Mesodermal cell (in vitro differentiated cells): Measurements from ENCODE around the gene RNF151.

Experiments
- H3K27ac ChIP-seq: 2 replicates; pipeline ENCODE4 v1.7.0; 2013; ENCODE audit warnings: mild to moderate bottlenecking, low read depth, low read length, moderate library complexity; ENCODE audit not compliant: severe bottlenecking
- H3K36me3 ChIP-seq: 2 replicates; pipeline ENCODE4 v1.7.1; 2013; ENCODE audit warnings: mild to moderate bottlenecking, low read length, moderate library complexity; ENCODE audit not compliant: control insufficient read depth, insufficient read depth
- H3K4me1 ChIP-seq: one replicate; pipeline ENCODE4 v1.7.1; 2013; ENCODE audit warnings: mild to moderate bottlenecking, low read length; ENCODE audit not compliant: insufficient read depth, control insufficient read depth, poor library complexity, severe bottlenecking
- H3K4me3 ChIP-seq: 2 replicates; pipeline ENCODE4 v1.7.0; 2013; ENCODE audit warnings: low read length, control low read depth, mild to moderate bottlenecking; ENCODE audit not compliant: insufficient read depth, poor library complexity, severe bottlenecking; ENCODE audit errors: extremely low read depth
- H3K9me3 ChIP-seq: 2 replicates; pipeline ENCODE4 v1.7.1; 2013; ENCODE audit warnings: mild to moderate bottlenecking, low read length, moderate library complexity; ENCODE audit not compliant: control insufficient read depth
- WGBS, 2 experiments: methylation state at CpG; one replicate each; pipeline ENCODE4 v1.1.5; 2013; ENCODE audit warnings: missing lambda C conversion rate in 2 of 2; ENCODE audit not compliant: insufficient coverage in 2 of 2; 5-methylcytosine and 5-hydroxymethylcytosine counted together

The RNF151 gene

DNA sequence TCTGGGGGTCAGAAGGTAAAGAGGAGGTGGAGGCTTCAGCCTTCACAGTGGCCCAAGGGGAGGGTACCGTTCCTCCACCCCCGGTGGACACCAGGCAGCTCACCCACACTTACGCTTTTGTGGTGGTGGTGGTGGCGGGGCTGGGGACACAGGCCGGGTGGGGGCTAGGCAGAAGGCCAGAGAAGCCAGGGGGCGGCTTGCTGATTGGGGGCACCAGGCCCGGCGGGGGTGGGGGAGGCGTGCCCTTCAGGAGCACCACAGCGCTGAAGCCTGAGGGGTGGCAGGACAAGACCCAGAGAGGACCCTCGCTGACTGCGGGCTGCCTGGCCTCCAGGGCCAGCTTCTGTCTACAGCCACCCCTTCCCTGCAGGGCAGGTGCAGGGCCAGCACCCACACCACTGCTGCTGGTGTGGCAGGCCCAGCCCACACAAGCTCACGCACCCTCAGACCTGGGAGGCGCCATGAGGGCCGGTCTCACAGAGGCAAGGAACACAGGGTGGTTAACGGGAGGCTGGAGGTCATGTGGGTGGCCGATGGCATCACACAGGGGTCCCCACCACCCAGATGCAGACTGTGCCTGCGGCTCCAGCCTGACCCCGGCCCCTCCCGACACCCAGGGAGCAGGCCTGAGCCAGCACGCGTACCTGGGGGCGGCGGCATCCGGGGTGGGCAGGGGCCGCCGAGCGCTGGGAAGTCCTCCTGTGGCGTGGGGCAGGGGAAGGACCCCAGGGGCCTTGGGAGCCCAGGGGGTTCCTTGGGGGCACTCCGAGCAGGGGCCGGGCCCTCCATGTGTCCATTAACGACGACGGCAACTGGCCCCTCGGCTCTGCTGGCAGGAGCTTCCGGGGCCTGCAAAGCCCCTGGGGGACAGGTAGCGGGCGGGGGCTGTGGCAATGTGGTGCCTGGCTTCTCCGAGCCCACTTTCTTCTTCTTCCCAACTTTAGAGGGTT lies 32.5 kb downstream of the RNF151 start:
- H3K4me3 ChIP-seq: no peak overlapping the region
- WGBS, 2 experiments: 93 to 97% methylated on average over 32 to 36 of the region's 39 CpGs
- no peak overlapping the region for H3K27ac ChIP-seq
- no peaks in the 10 kb centered on the region for H3K9me3 ChIP-seq
- H3K4me1 ChIP-seq: peaks cover 5% of the 10 kb centered on the region
- peaks cover 73% of the 10 kb centered on the region for H3K36me3 ChIP-seq

DNA sequence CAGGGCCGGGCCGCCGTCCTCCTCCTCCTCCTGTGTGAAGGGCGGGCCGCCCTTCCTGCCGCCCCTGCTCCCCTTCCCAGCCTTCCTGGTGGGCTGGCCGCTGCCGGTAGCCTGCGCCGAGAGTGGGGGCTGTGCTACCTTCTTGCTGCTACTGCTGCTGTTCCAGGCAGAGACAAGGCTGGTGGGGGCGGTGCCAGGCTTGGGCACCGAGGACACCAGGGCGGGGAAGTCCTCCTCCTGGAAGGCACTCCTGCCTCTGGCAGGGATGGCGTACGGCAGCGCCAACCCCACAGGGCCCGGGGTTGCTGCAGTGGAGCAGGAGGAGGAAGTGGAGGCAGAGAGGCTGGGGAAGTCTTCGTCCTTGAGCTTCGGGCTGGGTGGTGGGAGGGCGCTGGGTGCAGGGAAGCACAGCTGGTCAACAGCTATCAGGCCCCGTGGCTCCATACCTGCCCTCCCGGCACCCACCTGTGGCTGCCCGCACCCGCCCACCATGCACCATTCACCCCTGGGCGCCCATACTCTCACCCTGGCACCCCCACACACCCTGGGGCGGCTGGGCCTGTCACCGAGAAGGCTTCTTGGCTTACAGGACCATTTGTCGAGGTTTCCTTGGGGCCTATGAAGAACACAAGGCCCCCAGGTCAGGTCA lies 33.3 kb downstream of the RNF151 start:
- WGBS, 2 experiments: 96 to 97% methylated on average over 21 to 22 of the region's 28 CpGs
- Histone ChIP-seq H3K36me3 (peaks cover 73% of the 10 kb centered on the region), H3K9me3 (no peaks in the 10 kb centered on the region)

DNA sequence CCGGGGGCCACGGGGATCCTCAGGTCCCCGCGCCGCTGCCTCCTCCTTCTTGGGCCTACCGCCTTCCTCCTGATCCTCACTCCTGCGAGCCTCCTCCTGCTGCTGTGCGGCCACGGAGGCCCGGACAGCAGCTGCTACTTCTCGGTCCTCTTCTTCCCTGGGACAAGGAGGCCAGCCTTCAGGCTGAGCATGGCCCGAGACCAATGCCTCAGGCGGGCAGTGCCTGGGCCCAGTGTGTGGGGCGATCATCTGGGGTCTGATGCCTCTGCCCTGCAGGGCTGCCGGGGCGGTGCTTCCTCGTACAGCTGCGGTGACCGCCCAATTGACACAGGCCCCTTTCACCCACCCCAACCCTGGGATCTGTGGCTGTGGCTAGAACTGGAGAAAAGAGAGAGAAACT lies 34.4 kb downstream of the RNF151 start:
- Histone ChIP-seq H3K27ac (no peak overlapping the region), H3K4me3 (no peak overlapping the region), H3K4me1 (peaks cover 14% of the 10 kb centered on the region), H3K36me3 (peaks cover 75% of the 10 kb centered on the region), H3K9me3 (no peaks in the 10 kb centered on the region)
- WGBS, 2 experiments: 99% methylated on average over 17 to 19 of the region's 19 CpGs

More for the DNA sequence above, 33.3 kb downstream of the RNF151 start:
- H3K27ac ChIP-seq: no peak overlapping the region
- H3K4me1 ChIP-seq: peaks cover 13% of the 10 kb centered on the region
- no peak overlapping the region for H3K4me3 ChIP-seq

DNA sequence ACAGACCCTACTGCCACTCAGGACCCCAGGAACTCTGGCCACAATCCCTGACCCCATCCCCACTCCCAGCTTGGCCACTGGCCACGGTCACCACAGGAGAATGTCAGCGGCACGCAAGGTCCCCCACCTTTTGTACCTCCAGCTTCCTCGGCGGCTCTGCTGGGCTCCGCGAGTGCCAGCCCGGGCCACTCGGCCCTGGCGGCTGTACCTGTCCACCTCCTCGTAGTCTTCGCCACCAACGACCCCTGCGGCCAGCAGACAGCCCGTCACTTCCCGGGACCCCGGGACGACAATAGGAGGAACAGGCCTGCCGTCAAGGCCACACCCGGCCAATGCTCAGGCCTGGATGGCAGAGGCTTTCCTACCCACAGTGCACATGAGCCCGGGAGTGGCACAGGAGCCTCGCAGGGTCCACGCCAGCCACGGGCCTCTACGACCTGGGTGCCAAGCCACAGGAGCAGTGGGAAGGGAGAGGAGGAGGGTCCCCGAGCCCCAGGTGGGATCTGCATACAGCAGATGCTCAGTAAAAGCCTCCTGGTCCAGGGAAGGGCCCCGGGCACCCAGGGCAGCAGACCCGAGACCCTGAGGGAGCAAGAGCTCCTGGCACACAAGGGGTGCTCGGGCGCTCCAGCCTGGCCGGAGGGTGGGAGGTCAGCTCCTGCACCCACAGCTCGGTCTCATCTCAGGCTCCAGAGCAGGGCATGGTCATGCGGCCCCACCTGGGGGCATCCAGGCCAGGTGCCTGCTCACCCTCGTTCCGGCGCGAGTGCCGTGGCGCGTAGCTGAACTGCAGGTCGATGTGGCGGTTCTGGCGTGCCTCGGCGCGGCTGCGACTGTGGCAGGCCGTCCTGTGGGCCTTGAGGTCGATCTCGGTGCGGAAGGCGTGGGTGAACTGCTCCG lies 35.0 kb downstream of the RNF151 start:
- Histone ChIP-seq H3K4me1 (peaks cover 16% of the 10 kb centered on the region), H3K36me3 (peaks cover 78% of the 10 kb centered on the region), H3K27ac (no peak overlapping the region), H3K9me3 (no peaks in the 10 kb centered on the region), H3K4me3 (no peak overlapping the region)
- WGBS, 2 experiments: 97% methylated on average over 52 to 53 of the region's 53 CpGs

DNA sequence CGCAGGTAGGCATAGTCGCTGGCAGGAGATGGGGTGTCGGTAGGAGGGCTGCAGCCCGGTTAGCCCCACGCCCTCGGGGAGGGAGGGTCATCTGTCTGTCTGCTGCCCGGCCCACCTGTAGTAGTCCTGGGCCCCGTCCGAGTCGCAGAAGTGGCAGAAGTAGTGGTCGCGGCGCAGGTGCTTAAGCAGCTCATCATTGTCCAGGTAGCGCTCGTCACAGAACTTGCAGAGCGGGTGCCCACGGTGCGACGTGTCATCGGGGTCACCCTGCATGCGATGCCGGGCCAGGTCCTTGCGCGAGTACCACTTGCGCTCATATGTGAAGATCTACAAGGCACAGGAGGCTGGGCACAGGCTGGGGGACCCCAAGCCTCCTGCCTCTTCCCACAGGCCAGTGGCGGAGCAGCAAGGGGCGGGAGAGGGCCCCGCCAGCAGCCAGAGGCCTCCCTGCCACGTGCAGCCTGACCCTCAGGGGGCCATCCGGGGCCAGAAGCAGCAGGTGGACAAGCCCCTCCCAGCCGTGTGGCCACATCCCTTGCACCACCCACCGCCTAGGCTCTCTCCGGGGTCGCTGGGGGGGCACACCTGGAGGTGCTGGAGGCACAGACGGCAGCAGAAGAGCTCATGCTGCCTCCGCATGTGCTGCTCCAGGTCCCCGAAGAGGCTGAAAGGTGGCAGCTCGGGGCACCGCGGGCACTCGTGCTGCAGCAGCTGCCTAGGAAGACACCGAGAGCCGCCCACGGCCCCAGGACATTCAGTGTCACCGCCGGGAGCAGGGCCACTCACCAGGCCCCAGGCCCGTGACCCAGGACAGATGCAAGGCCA lies 36.0 kb downstream of the RNF151 start:
- H3K9me3 ChIP-seq: no peaks in the 10 kb centered on the region
- H3K4me3 ChIP-seq: no peak overlapping the region
- peaks cover 25% of the 10 kb centered on the region for H3K4me1 ChIP-seq
- WGBS, 2 experiments: 96 to 97% methylated on average over 47 of the region's 47 CpGs
- no peak overlapping the region for H3K27ac ChIP-seq
- H3K36me3 ChIP-seq: peaks cover 78% of the 10 kb centered on the region

DNA sequence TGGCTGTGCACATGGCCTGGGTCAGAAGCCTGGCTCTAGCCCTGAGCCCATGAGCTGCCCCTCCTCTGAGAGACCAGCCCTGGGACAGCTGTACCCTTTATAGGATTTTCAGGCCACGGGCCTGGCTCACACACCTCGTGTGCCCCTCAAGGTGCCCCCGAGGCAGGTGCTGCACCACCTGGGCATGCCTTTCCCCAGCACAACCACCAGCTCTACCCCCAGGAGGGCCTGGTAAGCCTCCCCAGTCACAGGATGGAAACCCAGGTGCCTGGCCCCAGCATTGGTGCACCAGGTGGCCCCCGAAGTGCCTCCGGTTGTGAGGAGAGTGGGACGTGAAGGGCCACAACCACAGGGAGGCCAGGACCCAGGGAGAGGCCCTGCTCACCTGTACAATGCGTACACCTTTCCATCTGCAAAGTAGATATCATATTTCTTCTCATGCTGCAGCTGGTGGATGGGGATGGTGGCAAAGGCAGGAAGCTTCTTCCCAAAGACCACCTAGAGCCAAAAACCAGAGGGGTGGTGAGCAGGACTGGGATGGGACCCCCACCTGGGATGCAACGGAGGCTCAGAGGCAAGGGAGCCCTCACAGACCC lies 36.7 kb downstream of the RNF151 start:
- no peak overlapping the region for H3K27ac ChIP-seq
- H3K4me3 ChIP-seq: no peak overlapping the region
- WGBS, 2 experiments: 79 to 90% methylated on average over 3 to 8 of the region's 8 CpGs
- no peaks in the 10 kb centered on the region for H3K9me3 ChIP-seq
- peaks cover 28% of the 10 kb centered on the region for H3K4me1 ChIP-seq
- peaks cover 78% of the 10 kb centered on the region for H3K36me3 ChIP-seq

DNA sequence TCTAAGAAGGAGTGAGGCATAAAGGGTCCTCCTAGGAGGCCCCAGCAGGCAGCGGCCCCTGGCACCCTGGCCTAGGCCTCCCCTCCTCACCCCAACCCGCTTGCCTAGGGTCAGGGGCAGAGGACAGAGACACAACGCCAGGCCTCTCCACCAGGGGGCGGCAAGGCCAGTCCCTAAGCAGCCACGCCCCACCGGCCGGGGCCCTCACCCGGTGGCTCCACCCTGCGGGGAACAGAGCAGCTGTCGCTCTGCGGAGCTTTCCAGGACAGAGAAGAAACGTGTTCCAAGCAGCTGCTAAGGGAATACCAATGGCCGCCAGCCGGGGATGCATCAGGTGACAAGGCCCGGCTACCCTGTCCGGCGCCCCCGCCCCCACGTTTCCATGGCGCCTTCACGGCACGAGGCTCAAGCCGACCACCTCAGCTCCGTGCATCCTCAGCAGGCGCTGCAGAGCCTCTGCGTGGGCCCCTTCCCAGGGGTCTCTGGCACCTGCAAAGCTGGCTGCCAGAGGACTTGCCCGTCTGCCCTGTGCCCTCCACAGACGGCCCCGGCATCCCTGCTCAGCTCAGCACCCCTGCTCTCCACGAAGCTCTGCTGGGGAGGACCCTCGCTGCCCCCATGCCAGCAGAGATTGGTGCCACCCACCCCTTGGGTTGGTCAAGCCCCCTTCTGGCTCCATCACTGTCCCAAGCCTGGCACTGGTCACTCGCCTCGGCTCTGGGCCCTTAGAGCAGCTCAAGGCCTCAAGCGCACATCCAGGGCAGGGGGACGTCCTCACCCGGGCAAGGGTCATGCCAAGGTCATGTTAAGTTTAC lies 37.4 kb downstream of the RNF151 start:
- H3K4me3 ChIP-seq: no peak overlapping the region
- H3K36me3 ChIP-seq: peaks cover 75% of the 10 kb centered on the region
- 30 to 34% methylated on average over 33 to 36 of the region's 36 CpGs for whole genome bisulfite sequencing, 2 experiments

DNA sequence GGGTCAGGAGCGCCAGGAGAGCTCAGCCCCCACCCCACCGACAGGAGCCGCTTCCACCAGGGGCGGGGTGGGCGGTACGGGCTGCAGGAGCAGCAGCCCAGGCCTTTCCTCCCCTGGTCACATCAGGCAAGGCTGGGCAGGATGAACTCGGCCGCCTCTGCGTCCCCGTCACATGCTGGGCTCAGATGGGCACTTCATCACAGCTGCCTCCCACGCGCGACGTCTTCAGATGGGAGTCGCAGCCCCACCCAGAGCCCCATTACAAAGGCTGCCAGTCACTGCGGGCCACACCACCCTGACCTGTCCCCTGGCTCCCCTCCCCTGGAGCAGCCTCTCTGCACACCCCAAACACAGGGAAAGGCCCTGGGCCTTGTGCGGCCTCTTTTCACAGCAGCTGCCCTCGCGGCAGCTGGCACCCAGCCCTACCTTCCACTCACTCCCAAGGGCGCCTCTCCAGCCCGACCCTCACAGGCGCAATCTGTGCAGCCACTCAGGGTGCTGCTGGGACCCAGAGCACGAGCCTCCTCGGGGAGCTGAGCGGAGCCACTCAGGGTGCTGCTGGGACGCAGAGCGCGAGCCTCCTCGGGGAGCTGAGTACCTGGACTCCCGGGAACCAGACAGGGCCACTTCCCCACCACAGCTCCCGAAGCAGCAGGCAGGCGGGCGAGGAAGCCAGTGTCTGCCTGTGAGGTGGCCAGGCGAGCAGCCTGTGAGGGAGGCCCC lies 38.3 kb downstream of the RNF151 start:
- no peaks in the 10 kb centered on the region for H3K9me3 ChIP-seq
- no peak overlapping the region for H3K27ac ChIP-seq
- WGBS, 2 experiments: 92 to 94% methylated on average over 31 to 33 of the region's 34 CpGs
- peaks cover 28% of the 10 kb centered on the region for H3K4me1 ChIP-seq
- no peak overlapping the region for H3K4me3 ChIP-seq
- H3K36me3 ChIP-seq: peaks cover 66% of the 10 kb centered on the region

More for the DNA sequence above, 37.4 kb downstream of the RNF151 start:
- Histone ChIP-seq H3K27ac (peak overlapping the region; percentile 57), H3K4me1 (peaks cover 28% of the 10 kb centered on the region), H3K9me3 (no peaks in the 10 kb centered on the region)

DNA sequence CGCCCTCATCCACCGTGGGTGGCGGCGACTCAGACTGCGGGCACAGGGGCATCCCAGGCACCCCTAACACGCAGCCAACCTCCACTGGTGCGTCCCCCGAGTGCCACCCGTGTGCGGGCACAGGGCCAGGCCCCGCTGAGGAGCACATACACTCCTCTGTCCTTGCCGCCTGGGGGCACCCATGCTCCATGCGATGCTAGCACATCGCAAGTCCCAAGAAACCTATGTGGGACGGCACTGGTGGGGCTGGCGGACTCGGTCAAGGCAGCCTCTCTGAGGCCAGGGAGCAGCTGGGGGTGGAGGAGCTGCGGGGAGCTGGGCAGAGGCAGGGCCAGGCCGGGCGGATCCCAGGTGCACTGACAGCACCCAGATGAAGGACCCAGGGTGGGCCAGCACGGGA lies 39.0 kb downstream of the RNF151 start:
- Histone ChIP-seq H3K4me1 (peaks cover 34% of the 10 kb centered on the region), H3K4me3 (no peak overlapping the region), H3K9me3 (no peaks in the 10 kb centered on the region), H3K27ac (no peak overlapping the region), H3K36me3 (peaks cover 59% of the 10 kb centered on the region)
- WGBS, 2 experiments: 90 to 93% methylated on average over 19 to 21 of the region's 21 CpGs
